Esophagus muscularis mucosa (tissue), 4 donors: ENCODE measurements around the gene DGKB. TPM values are rescaled to one million over a fixed set of nuclear protein-coding genes. Genes with fewer than 3 reads are reported as not detected.
"Not testable (repeated sequence)": the region's sequence is repeated elsewhere in the genome, so short reads cannot be mapped to it uniquely, and the experiment has no call there.

Experiments used
- DNase-seq: peaks from one replicate; pipeline ENCODE4 v3.0.0-alpha.2; 2017; ENCODE audit errors: extremely low spot score
- H3K27ac ChIP-seq, 4 donors: fragments of 200-600 bp; sonication (generic); replicated peaks in 1 of 4; 1 replicate in 3 of 4; 2 replicates in 1 of 4; pipeline ENCODE4 v1.5.1; 2016 to 2019; ENCODE audit warnings: mild to moderate bottlenecking in 1 of 4
- H3K27me3 ChIP-seq, 4 donors: fragments of 200-600 bp; sonication (generic); one replicate each; pipeline versions ENCODE4 v1.5.1 to v1.6.0; 2016 to 2019
- H3K36me3 ChIP-seq, 4 donors: fragments of 200-600 bp; sonication (generic); one replicate each; pipeline ENCODE4 v1.5.1; 2016 to 2019
- H3K4me1 ChIP-seq, 4 donors: fragments of 200-600 bp; sonication (generic); one replicate each; pipeline ENCODE4 v1.5.1; 2016 to 2019
- H3K4me3 ChIP-seq, 4 donors: fragments of 200-600 bp; sonication (generic); 1 replicate in 2 of 4; 2 replicates in 2 of 4; pipeline ENCODE4 v1.5.1; 2016 to 2019; ENCODE audit warnings: mild to moderate bottlenecking in 4 of 4, moderate library complexity in 1 of 4
- H3K9me3 ChIP-seq, 4 donors: fragments of 200-600 bp; sonication (generic); 1 replicate in 3 of 4; 2 replicates in 1 of 4; pipeline ENCODE4 v1.5.1; 2016 to 2019
- CTCF ChIP-seq, 3 experiments: fragments of 200-600 bp in 2 of 3; fragments of 450-650 bp in 1 of 3; sonication (generic) in 2 of 3; IDR thresholded peaks; one replicate each; pipeline ENCODE4 v1.5.1; 2017 to 2019; ENCODE audit warnings: antibody characterized with exemption in 3 of 3, mild to moderate bottlenecking in 2 of 3, moderate library complexity in 1 of 3
- EP300 ChIP-seq: sonication (generic); formaldehyde crosslinking; IDR thresholded peaks from one replicate; pipeline ENCODE4 v1.6.1; 2017; ENCODE audit warnings: antibody characterized with exemption
- POLR2A ChIP-seq: fragments of 450-650 bp; IDR thresholded peaks from one replicate; pipeline ENCODE4 v1.6.1; 2017; ENCODE audit warnings: antibody characterized with exemption, moderate library complexity, mild to moderate bottlenecking, low read depth
- POLR2AphosphoS5 ChIP-seq, 2 donors: sonication (generic); formaldehyde crosslinking; IDR thresholded peaks; one replicate each; pipeline ENCODE4 v1.6.1; 2017; ENCODE audit warnings: antibody characterized with exemption in 2 of 2
- WGBS: methylation state at CpG from one replicate; pipeline ENCODE4 v1.1.5; 2018; 5-methylcytosine and 5-hydroxymethylcytosine counted together
- intact Hi-C: fragments of 100-400 bp; cut with DNase I; formaldehyde crosslinking; loops from one replicate; pipeline ENCODE4 v1.15.1; 2023
- total RNA-seq, 4 donors: library from RNA; depleted of rRNA; stranded (reverse); fragments of >200 nt; gene quantifications; one replicate each; pipeline versions ENCODE4 v1.1.0 to v1.2.1, GENCODE V29; 2016

The DGKB gene
- total RNA-seq, 4 donors from 2014 or later = 10.4 to 18.5 (median 16.0) TPM

GRCh38 chr7:14289957-14290356, 612.6 kb downstream of the DGKB start:
- no peaks in the 10 kb centered on the region for H3K27me3 ChIP-seq
- H3K4me3 ChIP-seq = no peak overlapping the region
- no peaks in the 10 kb centered on the region for H3K36me3 ChIP-seq
- H3K9me3 ChIP-seq = no peaks in the 10 kb centered on the region
- H3K27ac ChIP-seq = no peak overlapping the region
- TF ChIP-seq CTCF (IDR thresholded peaks at IDR 0.05) = no peak
- TF ChIP-seq POLR2A = no peak
- TF ChIP-seq POLR2AphosphoS5 (IDR thresholded peaks at IDR 0.05) = no peak
- no peak for TF ChIP-seq EP300
- intact Hi-C loops = no loop called here
- H3K4me1 ChIP-seq = no peaks in the 10 kb centered on the region
- no peak for DNase-seq

- Histone ChIP-seq H3K4me3 (no peak overlapping the region), H3K27ac (no peak overlapping the region), H3K36me3 (no peaks in the 10 kb centered on the region), H3K9me3 (no peaks in the 10 kb centered on the region), H3K4me1 (no peaks in the 10 kb centered on the region), H3K27me3 (no peaks in the 10 kb centered on the region)
- WGBS = 72% methylated on average over 3 of the region's 3 CpGs
- no peak for TF ChIP-seq POLR2A
- no peak for TF ChIP-seq EP300
- no peak for TF ChIP-seq CTCF (IDR thresholded peaks at IDR 0.05)
- TF ChIP-seq POLR2AphosphoS5 (IDR thresholded peaks at IDR 0.05) = no peak
- DNase-seq = no peak
- intact Hi-C loops = no loop called here
Measured at GRCh38 chr7:14288701-14289100, 613.9 kb downstream of the DGKB start.

- H3K36me3 ChIP-seq = no peaks in the 10 kb centered on the region
- no peaks in the 10 kb centered on the region for H3K9me3 ChIP-seq
- DNase-seq = no peak
- no peak overlapping the region for H3K27ac ChIP-seq
- no peaks in the 10 kb centered on the region for H3K27me3 ChIP-seq
- no peaks in the 10 kb centered on the region for H3K4me1 ChIP-seq
- 91% methylated on average over 2 of the region's 2 CpGs for WGBS
- intact Hi-C loops = no loop called here
- TF ChIP-seq CTCF (IDR thresholded peaks at IDR 0.05) (no peak), EP300 (no peak), POLR2AphosphoS5 (IDR thresholded peaks at IDR 0.05) (no peak), POLR2A (no peak)
- H3K4me3 ChIP-seq = no peak overlapping the region
Measured at GRCh38 chr7:14287398-14287797, 615.2 kb downstream of the DGKB start.

GRCh38 chr7:14286036-14286435, 616.5 kb downstream of the DGKB start:
- no peaks in the 10 kb centered on the region for H3K36me3 ChIP-seq
- no peaks in the 10 kb centered on the region for H3K9me3 ChIP-seq
- no peak overlapping the region for H3K4me3 ChIP-seq
- no peaks in the 10 kb centered on the region for H3K27me3 ChIP-seq
- H3K27ac ChIP-seq = no peak overlapping the region
- TF ChIP-seq CTCF (IDR thresholded peaks at IDR 0.05) = no peak
- no peak for TF ChIP-seq EP300
- TF ChIP-seq POLR2AphosphoS5 (IDR thresholded peaks at IDR 0.05) = no peak
- TF ChIP-seq POLR2A = no peak
- no peak for DNase-seq
- no peaks in the 10 kb centered on the region for H3K4me1 ChIP-seq
- 67% methylated on average over 4 of the region's 4 CpGs for WGBS
- intact Hi-C loops = no loop called here

- H3K27ac ChIP-seq, DNase-seq, H3K9me3 ChIP-seq, H3K4me1 ChIP-seq, H3K36me3 ChIP-seq, H3K27me3 ChIP-seq, intact Hi-C loops, H3K4me3 ChIP-seq: not testable (repeated sequence)
- 57% methylated on average over 21 of the region's 21 CpGs for WGBS
Measured at GRCh38 chr7:14279065-14279871, 623.3 kb downstream of the DGKB start.
